Stimulated activated CD8-positive, alpha-beta memory T cell treated with anti-CD3 and anti-CD28 coated beads, Interleukin-15, amount 100 ng/mL, for 24 hours (primary cell): ENCODE measurements around the gene SESN1.

Source experiments
- DNase-seq: peaks from one replicate; pipeline ENCODE4 v3.0.0-alpha.2; 2020; ENCODE audit warnings: low read depth

SESN1 gene

GRCh38 chr6:109060571-109060970, 34.1 kb downstream of the SESN1 start:
- no peak for DNase-seq

GRCh38 chr6:109059571-109060021, 35.0 kb downstream of the SESN1 start:
- no peak for DNase-seq

GRCh38 chr6:109059153-109059552, 35.5 kb downstream of the SESN1 start:
- no peak for DNase-seq

- no peak for DNase-seq
Measured at GRCh38 chr6:109058620-109059019, 36.0 kb downstream of the SESN1 start.

- no peak for DNase-seq
Measured at GRCh38 chr6:109056661-109057060, 38.0 kb downstream of the SESN1 start.

GRCh38 chr6:109055771-109056235, 38.8 kb downstream of the SESN1 start:
- no peak for DNase-seq

- DNase-seq, result no peak
Measured at GRCh38 chr6:109053336-109053735, 41.3 kb downstream of the SESN1 start.

- no peak for DNase-seq
Measured at GRCh38 chr6:109052852-109053251, 41.8 kb downstream of the SESN1 start.

GRCh38 chr6:109052018-109052651, 42.5 kb downstream of the SESN1 start:
- DNase-seq, result no peak

GRCh38 chr6:109051301-109052017, 43.2 kb downstream of the SESN1 start:
- no peak for DNase-seq

GRCh38 chr6:109050447-109051102, 44.1 kb downstream of the SESN1 start:
- no peak for DNase-seq

- no peak for DNase-seq
Measured at GRCh38 chr6:109050012-109050411, 44.6 kb downstream of the SESN1 start.

GRCh38 chr6:109048670-109049415, 45.8 kb downstream of the SESN1 start:
- DNase-seq, result no peak

GRCh38 chr6:109048176-109048575, 46.5 kb downstream of the SESN1 start:
- no peak for DNase-seq

GRCh38 chr6:109045493-109045892, 49.2 kb downstream of the SESN1 start:
- DNase-seq, result no peak

GRCh38 chr6:109039795-109040194, 54.9 kb downstream of the SESN1 start:
- no peak for DNase-seq

GRCh38 chr6:109038837-109039398, 55.7 kb downstream of the SESN1 start:
- DNase-seq, result no peak

- DNase-seq, result no peak
Measured at GRCh38 chr6:109036574-109037294, 57.9 kb downstream of the SESN1 start.

- no peak for DNase-seq
Measured at GRCh38 chr6:109034526-109034925, 60.1 kb downstream of the SESN1 start.

- DNase-seq, result no peak
Measured at GRCh38 chr6:109033655-109034054, 61.0 kb downstream of the SESN1 start.

GRCh38 chr6:109031416-109031815, 63.2 kb downstream of the SESN1 start:
- DNase-seq, result no peak
